ENCODE results near the gene MT1F. TPM values are rescaled to one million over a fixed set of nuclear protein-coding genes. Genes with fewer than 3 reads are reported as not detected.

MT1F gene
- total RNA-seq, 1 experiment from 2014 or later, result 7.3 TPM

GRCh38 chr16:56617212-56618085, 40.3 kb upstream of the MT1F start:
- H3K27me3 ChIP-seq (ENCODE audit: insufficient read depth, low read length), result no peaks in the 10 kb centered on the region
- no peak overlapping the region for H3K4me3 ChIP-seq (replicated peaks in 1 of 2; ENCODE audit: low read depth in 1 of 2, low read length in 2 of 2)
- no peak overlapping the region for H3K27ac ChIP-seq (ENCODE audit: low read depth, low read length)
- ChIA-PET RAD21 (ENCODE audit: low non-redundant PET in 1 of 2, low total read pairs in 2 of 2, uncharacterized antibody in 2 of 2, unreplicated experiment in 2 of 2) (interaction anchor here in 1 of 2 experiments (0.6 kb wide), 1 partner anchor 9 kb away, joined by 5 read pairs; the partner anchor contains the start of gene MT2A), POLR2A (interaction anchor here (1.4 to 16.1 kb wide), 3 partner anchors 7 to 11 kb away, joined by 3 to 344 read pairs (median 5); partner anchors contain the start of genes MT1E and MT2A), CTCF (no interaction called here)
- H3K4me1 ChIP-seq (ENCODE audit: control insufficient read depth in 1 of 2, insufficient read depth in 2 of 2, low read length in 2 of 2), result peaks cover 18 to 28% of the 10 kb centered on the region in 2 experiments
- intact Hi-C loops (cut with micrococcal nuclease), result no loop called here
- no peak for ATAC-seq
- H3K4me2 ChIP-seq (ENCODE audit: low read length), result no peak overlapping the region
- no peaks in the 10 kb centered on the region for H3K9me3 ChIP-seq (ENCODE audit: control insufficient read depth in 1 of 2, insufficient read depth in 1 of 2, low read depth in 1 of 2, low read length in 2 of 2)
- no peaks in the 10 kb centered on the region for H3K79me2 ChIP-seq (ENCODE audit: insufficient read depth, low read length)
- no peaks in the 10 kb centered on the region for H3K9me2 ChIP-seq (ENCODE audit: insufficient read depth)
- TF ChIP-seq POLR2AphosphoS5 (IDR thresholded peaks at IDR 0.05; ENCODE audit: low read depth, low read length) (no peak), YY1 (IDR thresholded peaks at IDR 0.05; ENCODE audit: extremely low read depth, insufficient replicate concordance, low read depth, low read length) (no peak), POLR2A (IDR thresholded peaks at IDR 0.05; ENCODE audit: borderline replicate concordance, extremely low read depth, insufficient read depth, insufficient read length) (no peak), SP1 (IDR thresholded peaks at IDR 0.05; ENCODE audit: low read depth) (no peak), ZNF274 (IDR thresholded peaks at IDR 0.05; ENCODE audit: low read depth, low read length) (no peak), EZH2phosphoT487 (IDR thresholded peaks at IDR 0.05; ENCODE audit: borderline replicate concordance) (no peak), SRF (IDR thresholded peaks at IDR 0.05; ENCODE audit: low read depth) (no peak), ELF1 (IDR thresholded peaks at IDR 0.05; ENCODE audit: borderline replicate concordance, low read depth) (no peak), JUND (IDR thresholded peaks at IDR 0.05) (no peak), ZFX (IDR thresholded peaks at IDR 0.05) (no peak), SIN3A (IDR thresholded peaks at IDR 0.05; ENCODE audit: low read depth) (no peak), ATF3 (IDR thresholded peaks at IDR 0.05) (no peak), TCF7L2 (IDR thresholded peaks at IDR 0.05; ENCODE audit: borderline replicate concordance, extremely low read depth, insufficient read depth, insufficient read length) (no peak), CBX3 (IDR thresholded peaks at IDR 0.05; ENCODE audit: low read depth) (no peak), EGR1 (IDR thresholded peaks at IDR 0.05; ENCODE audit: low read depth) (no peak), ZBTB33 (IDR thresholded peaks at IDR 0.05; ENCODE audit: extremely low read depth, insufficient replicate concordance, low read length) (no peak), EZH2 (IDR thresholded peaks at IDR 0.05) (no peak)
- H3K9ac ChIP-seq (ENCODE audit: low read length), result no peak overlapping the region
- no peak for DNase-seq (ENCODE audit: low read depth, low spot score)
- no peak overlapping the region for H2AFZ ChIP-seq (ENCODE audit: low read depth, low read length, poor library complexity, severe bottlenecking)
- no peaks in the 10 kb centered on the region for H4K20me1 ChIP-seq (ENCODE audit: insufficient read depth)
- BruUV-seq (replicated peaks), result no TSS peak
- H3K36me3 ChIP-seq (ENCODE audit: control insufficient read depth in 1 of 2, insufficient read depth in 2 of 2, low read length in 2 of 2), result no peaks in the 10 kb centered on the region

Data from HCT116 (cell line).